ENCODE data around the gene UBE2O.

UBE2O gene

DNA sequence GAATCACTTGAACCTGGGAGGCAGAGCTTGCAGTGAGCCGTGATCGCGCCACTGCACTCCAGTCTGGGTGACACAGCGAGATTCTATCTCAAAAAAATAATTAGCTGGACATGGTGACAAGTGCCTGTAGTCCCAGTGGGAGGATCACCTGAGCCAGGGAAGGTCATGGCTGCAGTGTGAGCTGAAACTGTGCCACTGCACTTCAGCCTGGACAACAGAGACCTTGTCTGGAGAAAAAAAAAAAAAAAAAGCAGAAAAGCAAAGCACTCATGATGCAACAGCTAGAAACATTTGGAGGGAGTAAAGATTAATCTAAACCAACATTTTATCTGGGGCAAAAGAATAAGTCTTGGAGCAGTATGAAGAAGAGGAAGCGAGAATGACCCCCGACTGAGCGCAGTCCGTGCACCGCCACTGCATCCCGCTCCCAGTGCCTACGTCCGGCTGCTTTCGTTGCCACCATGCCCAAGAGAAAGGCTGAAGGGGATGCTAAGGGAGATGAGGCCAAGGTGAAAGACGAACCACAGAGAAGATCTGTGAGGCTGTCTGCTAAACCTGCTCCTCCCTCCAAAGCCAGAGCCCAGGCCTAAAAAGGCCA is 107.5 kb downstream of the UBE2O start:
- DNase-seq = peak; percentile 55

DNA sequence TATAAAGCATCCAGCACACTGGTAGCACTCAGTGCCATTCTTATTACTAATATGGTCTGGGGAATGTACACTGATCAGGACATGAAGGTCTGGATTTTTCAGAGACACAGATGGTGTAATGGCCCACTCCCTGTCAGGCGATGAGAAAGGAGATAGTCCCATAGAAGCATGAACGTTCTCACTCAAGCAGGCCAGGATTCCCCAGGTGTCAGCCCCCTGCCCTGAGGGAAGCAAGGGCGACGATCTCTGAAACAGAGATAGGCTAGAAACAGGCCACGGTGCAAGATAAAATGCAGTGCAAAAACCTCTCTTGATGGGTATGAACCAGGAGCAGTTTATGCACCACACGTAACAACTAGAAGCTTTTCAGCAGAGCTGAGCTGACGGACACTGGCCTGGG is 109.8 kb downstream of the UBE2O start:
- no peak for DNase-seq

DNA sequence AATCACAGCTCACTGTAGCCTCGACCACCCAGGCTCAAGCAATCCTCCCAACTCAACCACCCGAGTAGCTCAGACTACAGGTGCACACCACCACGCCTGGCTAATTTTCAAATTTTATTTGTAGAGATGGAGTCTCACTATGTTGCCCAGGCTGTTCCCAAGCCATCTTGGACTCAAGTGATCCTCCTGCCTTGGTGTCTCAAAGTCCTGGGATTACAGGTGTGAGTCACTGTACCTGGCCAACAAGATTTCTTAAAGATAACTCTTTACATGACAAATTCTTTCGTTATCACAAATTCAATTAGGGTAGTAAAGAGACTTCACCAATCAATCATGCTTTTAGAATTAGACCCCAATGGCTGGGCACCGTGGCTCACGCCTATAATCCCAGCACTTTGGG is 111.7 kb downstream of the UBE2O start:
- DNase-seq = no peak

Measured in fibroblast of skin of abdomen (primary cell).